B cell (primary cell): ENCODE measurements around the gene FTCD. TPM values are rescaled to one million over a fixed set of nuclear protein-coding genes. Genes with fewer than 3 reads are reported as not detected.

Experiments
- ATAC-seq: fragments of 200-7000 bp; cut with Tn5 transposase; one replicate; pipeline ENCODE4 v1.10.0; 2021; ENCODE audit warnings: low read depth, mild to moderate bottlenecking, moderate number of reproducible peaks, moderate library complexity
- CTCF ChIA-PET: fragments of 350-600 bp; sonication (Branson Sonifier 250); formaldehyde crosslinking; loops from one replicate; lab custom pipeline; 2021; ENCODE audit warnings: antibody characterized with exemption, inconsistent platforms; lab: Charles Lee
- POLR2A ChIA-PET: fragments of 350-600 bp; sonication (Branson Sonifier 250); formaldehyde crosslinking; loops from one replicate; lab custom pipeline; 2021; ENCODE audit warnings: antibody characterized with exemption; lab: Charles Lee
- DNase-seq: peaks from one replicate; pipeline ENCODE4 v3.0.0; 2013
- H2AFZ ChIP-seq: 2 replicates; pipeline ENCODE4 v1.6.1; 2012; ENCODE audit warnings: mild to moderate bottlenecking, low read depth, low read length; ENCODE audit not compliant: insufficient read depth, poor library complexity, severe bottlenecking
- H3K27ac ChIP-seq, 2 donors: 1 replicate in 1 of 2; 2 replicates in 1 of 2; pipeline ENCODE4 v1.5.1; 2012 to 2013; ENCODE audit warnings: low read length in 2 of 2, mild to moderate bottlenecking in 2 of 2, moderate library complexity in 1 of 2
- H3K27me3 ChIP-seq, 4 experiments: fragments of 200-600 bp in 1 of 4; sonication (generic) in 1 of 4; replicated peaks in 1 of 4; 1 replicate in 2 of 4; 2 replicates in 2 of 4; pipeline versions ENCODE4 v1.6.1 to v1.7.0; 2013 to 2016; ENCODE audit warnings: low read length in 3 of 4, mild to moderate bottlenecking in 2 of 4, mixed read lengths in 1 of 4, moderate library complexity in 1 of 4; ENCODE audit not compliant: insufficient read depth in 4 of 4, control insufficient read depth in 3 of 4; ENCODE audit errors: control extremely low read depth in 1 of 4
- H3K36me3 ChIP-seq, 2 experiments: replicated peaks in 1 of 2; 1 replicate in 1 of 2; 2 replicates in 1 of 2; pipeline versions ENCODE4 v1.6.1 to v1.7.1; 2013; ENCODE audit warnings: low read length in 1 of 2; ENCODE audit not compliant: insufficient read depth in 2 of 2, control insufficient read depth in 1 of 2; ENCODE audit errors: control extremely low read depth in 1 of 2, extremely low read depth in 1 of 2
- H3K4me1 ChIP-seq, 2 donors: fragments of 200-600 bp in 1 of 2; sonication (generic) in 1 of 2; 1 replicate in 1 of 2; 2 replicates in 1 of 2; pipeline versions ENCODE4 v1.5.1 to v1.6.1; 2013 to 2017; ENCODE audit warnings: low read length in 2 of 2; ENCODE audit not compliant: control insufficient read depth in 2 of 2, insufficient read depth in 2 of 2
- H3K4me2 ChIP-seq: replicated peaks from 2 replicates; pipeline ENCODE3; 2012; ENCODE audit warnings: mild to moderate bottlenecking, low read depth, low read length; ENCODE audit not compliant: poor library complexity, severe bottlenecking
- H3K4me3 ChIP-seq, 5 experiments: fragments of 200-600 bp in 1 of 5; sonication (generic) in 1 of 5; 1 replicate in 3 of 5; 2 replicates in 2 of 5; pipeline versions ENCODE4 v1.5.1 to v1.7.0; 2011 to 2016; ENCODE audit warnings: low read length in 4 of 5, mild to moderate bottlenecking in 4 of 5, low read depth in 2 of 5, control low read depth in 1 of 5, moderate library complexity in 1 of 5; ENCODE audit not compliant: insufficient read depth in 1 of 5; ENCODE audit errors: control extremely low read depth in 1 of 5, extremely low read depth in 1 of 5
- H3K79me2 ChIP-seq: fragments of 200-600 bp; sonication (generic); one replicate; pipeline ENCODE4 v1.6.0; 2016; ENCODE audit warnings: low read length; ENCODE audit not compliant: control insufficient read depth, insufficient read depth
- H3K9ac ChIP-seq: fragments of 200-600 bp; sonication (generic); 2 replicates; pipeline ENCODE4 v1.6.1; 2017; ENCODE audit warnings: mild to moderate bottlenecking, low read length, moderate library complexity
- H3K9me3 ChIP-seq, 3 donors: one replicate each; pipeline versions ENCODE4 v1.6.1 to v1.7.1; 2013; ENCODE audit warnings: low read length in 2 of 3; ENCODE audit not compliant: control insufficient read depth in 2 of 3, insufficient read depth in 1 of 3; ENCODE audit errors: control extremely low read depth in 1 of 3
- H4K20me1 ChIP-seq: 2 replicates; pipeline ENCODE4 v1.6.0; 2012; ENCODE audit warnings: mild to moderate bottlenecking, low read length; ENCODE audit not compliant: insufficient read depth, control insufficient read depth, poor library complexity, severe bottlenecking
- H3K27ac Mint-ChIP-seq: one replicate; pipeline ENCODE4 v1.8.0; 2021; ENCODE audit warnings: mixed read lengths
- H3K27me3 Mint-ChIP-seq: one replicate; pipeline ENCODE4 v1.8.0; 2021; ENCODE audit warnings: mixed read lengths
- H3K4me1 Mint-ChIP-seq: one replicate; pipeline ENCODE4 v1.8.0; 2021; ENCODE audit warnings: mixed read lengths
- H3K4me3 Mint-ChIP-seq: one replicate; pipeline ENCODE4 v1.8.0; 2021; ENCODE audit warnings: mixed read lengths
- H3K9me3 Mint-ChIP-seq: one replicate; pipeline ENCODE4 v1.8.0; 2022; ENCODE audit warnings: mixed read lengths; ENCODE audit not compliant: insufficient read depth
- CTCF ChIP-seq: fragments of 200-600 bp; IDR thresholded peaks from one replicate; pipeline ENCODE4 v1.8.0; 2022; ENCODE audit warnings: antibody characterized with exemption, mild to moderate bottlenecking
- EZH2 ChIP-seq: IDR thresholded peaks from 2 replicates; pipeline ENCODE4 v1.6.1; 2012; ENCODE audit warnings: borderline replicate concordance, low read depth, mild to moderate bottlenecking, moderate library complexity, low read length; ENCODE audit not compliant: insufficient read depth, poor library complexity, severe bottlenecking
- WGBS: methylation state at CpG from one replicate; pipeline ENCODE4 v1.1.5; 2013; ENCODE audit warnings: missing lambda C conversion rate; ENCODE audit not compliant: insufficient coverage; 5-methylcytosine and 5-hydroxymethylcytosine counted together
- intact Hi-C: fragments of 100-400 bp; cut with micrococcal nuclease; formaldehyde crosslinking; loops from one replicate; pipeline ENCODE4 v1.10.0; 2022
- polyA plus RNA-seq: library from polyadenylated mRNA; depleted of rRNA; stranded (reverse); fragments of >200 nt; gene quantifications from 2 replicates; pipeline ENCODE4 v1.2.3, GENCODE V29; 2012
- total RNA-seq, 2 donors: library from RNA; stranded (reverse); fragments of 120-200 nt in 1 of 2; gene quantifications; 1 replicate in 1 of 2; 2 replicates in 1 of 2; pipeline versions ENCODE4 v1.2.3 to v1.2.4, GENCODE V29; 2013 to 2022

Gene FTCD
- total and polyA plus RNA-seq, 2 donors (not counting 1 experiment from before 2014, with no cell fraction given), result 0.22 to 0.39 TPM

DNA sequence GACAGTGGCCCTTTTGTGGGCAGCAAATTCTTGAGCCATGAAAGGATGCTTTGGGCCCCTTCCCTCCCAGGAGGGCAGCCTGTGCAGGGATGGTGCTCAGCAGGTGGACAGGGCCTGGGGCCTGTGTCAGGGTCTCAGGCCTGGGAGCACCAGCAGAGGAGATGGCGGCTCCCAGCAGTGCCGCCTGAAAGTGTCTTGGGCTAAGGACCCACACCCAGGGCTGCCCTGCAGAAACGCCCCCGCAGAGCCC is 23.9 kb downstream of the FTCD start:
- ATAC-seq (no peak), DNase-seq (no peak)
- Histone ChIP-seq H2AFZ (no peak overlapping the region), H3K27ac (no peak overlapping the region), H3K27me3 (no peaks in the 10 kb centered on the region), H4K20me1 (no peaks in the 10 kb centered on the region), H3K4me3 (no peak overlapping the region), H3K4me1 (no peaks in the 10 kb centered on the region), H3K4me2 (no peak overlapping the region), H3K79me2 (no peaks in the 10 kb centered on the region), H3K36me3 (no peaks in the 10 kb centered on the region), H3K9me3 (peaks cover 0 to 6% (median 0%) of the 10 kb centered on the region in 3 donors), H3K9ac (no peak overlapping the region)
- ChIA-PET CTCF (no interaction called here), POLR2A (no interaction called here)
- no peak overlapping the region for H3K27ac Mint-ChIP-seq
- 92% methylated on average over 4 of the region's 4 CpGs for WGBS
- H3K4me1 Mint-ChIP-seq, result no peaks in the 10 kb centered on the region
- H3K27me3 Mint-ChIP-seq, result peaks cover 3% of the 10 kb centered on the region
- H3K9me3 Mint-ChIP-seq, result no peaks in the 10 kb centered on the region
- intact Hi-C loops, result no loop called here
- H3K4me3 Mint-ChIP-seq, result no peak overlapping the region
- TF ChIP-seq CTCF, result no peak
- TF ChIP-seq EZH2, result no peak

- TF ChIP-seq CTCF, result no peak
- TF ChIP-seq EZH2, result no peak
Observed at GRCh38 chr21:46130831-46131587, 24.4 kb downstream of the FTCD start.

More at GRCh38 chr21:46130831-46131587, 24.4 kb downstream of the FTCD start:
- intact Hi-C loops, result no loop called here
- H3K4me3 ChIP-seq, result no peak overlapping the region
- peaks cover 0 to 6% (median 0%) of the 10 kb centered on the region in 3 donors for H3K9me3 ChIP-seq
- Mint-ChIP-seq H3K4me3 (no peak overlapping the region), H3K27me3 (peaks cover 2% of the 10 kb centered on the region), H3K9me3 (no peaks in the 10 kb centered on the region), H3K4me1 (no peaks in the 10 kb centered on the region), H3K27ac (no peak overlapping the region)
- H2AFZ ChIP-seq, result no peak overlapping the region
- no peaks in the 10 kb centered on the region for H3K27me3 ChIP-seq
- H3K4me1 ChIP-seq, result no peaks in the 10 kb centered on the region
- no peaks in the 10 kb centered on the region for H4K20me1 ChIP-seq
- ChIA-PET CTCF (interaction anchor here (1.3 kb wide), 1 partner anchor 13 kb away, joined by 3 read pairs; no protein-coding TSS in a partner anchor), POLR2A (no interaction called here)
- no peak overlapping the region for H3K4me2 ChIP-seq
- WGBS, result 88% methylated on average over 21 of the region's 22 CpGs
- no peak for ATAC-seq
- H3K36me3 ChIP-seq, result no peaks in the 10 kb centered on the region
- no peak overlapping the region for H3K27ac ChIP-seq
- H3K9ac ChIP-seq, result no peak overlapping the region
- H3K79me2 ChIP-seq, result no peaks in the 10 kb centered on the region
- no peak for DNase-seq
